Tibial nerve (tissue), 4 donors: Measurements from ENCODE around the gene A4GALT.

ENCODE experiments used
- CTCF ChIP-seq, 5 experiments: fragments of 200-600 bp in 3 of 5; fragments of 450-650 bp in 2 of 5; sonication (generic) in 3 of 5; IDR thresholded peaks; one replicate each; pipeline ENCODE4 v1.5.1; 2016 to 2019; ENCODE audit warnings: antibody characterized with exemption in 5 of 5, mild to moderate bottlenecking in 3 of 5, moderate library complexity in 2 of 5
- EP300 ChIP-seq, 2 donors: sonication (generic); formaldehyde crosslinking; IDR thresholded peaks; one replicate each; pipeline ENCODE4 v1.6.1; 2017; ENCODE audit warnings: antibody characterized with exemption in 2 of 2, mild to moderate bottlenecking in 1 of 2
- POLR2A ChIP-seq, 2 donors: fragments of 450-650 bp; IDR thresholded peaks; one replicate each; pipeline ENCODE4 v1.6.1; 2017; ENCODE audit warnings: antibody characterized with exemption in 2 of 2, mild to moderate bottlenecking in 2 of 2, moderate library complexity in 2 of 2

- TF ChIP-seq POLR2A (IDR thresholded peaks at IDR 0.05) (peak in 1 of 2 donors; percentile 46), CTCF (IDR thresholded peaks at IDR 0.05) (no peak), EP300 (IDR thresholded peaks at IDR 0.05) (peak in 1 of 2 donors; percentile 56)
Observed at GRCh38 chr22:42645341-42645937, 75.2 kb downstream of the A4GALT start.
